Spleen (tissue), 11 donors: Measurements from ENCODE around the gene MAP2K1. TPM values are rescaled to one million over a fixed set of nuclear protein-coding genes. Genes with fewer than 3 reads are reported as not detected.

Experiments
- DNase-seq: peaks from one replicate; pipeline ENCODE4 v3.0.0-alpha.2; 2020
- H3K27ac ChIP-seq, 8 donors: fragments of 200-600 bp; sonication (generic) in 7 of 8; 1 replicate in 4 of 8; 2 replicates in 4 of 8; pipeline versions ENCODE4 v1.5.0 to v1.8.0; 2016 to 2021; ENCODE audit warnings: inconsistent platforms in 4 of 8, mild to moderate bottlenecking in 4 of 8, moderate library complexity in 1 of 8
- H3K27me3 ChIP-seq, 7 donors: fragments of 200-600 bp; sonication (generic) in 6 of 7; replicated peaks in 1 of 7; 1 replicate in 4 of 7; 2 replicates in 3 of 7; pipeline versions ENCODE4 v1.5.0 to v1.8.0; 2016 to 2021; ENCODE audit warnings: inconsistent platforms in 3 of 7, mild to moderate bottlenecking in 1 of 7
- H3K36me3 ChIP-seq, 6 donors: fragments of 200-600 bp; sonication (generic) in 5 of 6; 1 replicate in 4 of 6; 2 replicates in 2 of 6; pipeline versions ENCODE4 v1.5.0 to v1.8.0; 2016 to 2021; ENCODE audit warnings: inconsistent platforms in 2 of 6
- H3K4me1 ChIP-seq, 6 donors: fragments of 200-600 bp; sonication (generic) in 5 of 6; 1 replicate in 3 of 6; 2 replicates in 3 of 6; pipeline versions ENCODE4 v1.5.0 to v1.8.0; 2016 to 2021; ENCODE audit warnings: inconsistent platforms in 3 of 6
- H3K4me3 ChIP-seq, 8 donors: fragments of 200-600 bp; sonication (generic) in 7 of 8; 1 replicate in 4 of 8; 2 replicates in 4 of 8; pipeline versions ENCODE4 v1.5.0 to v1.8.0; 2016 to 2021; ENCODE audit warnings: inconsistent platforms in 4 of 8, mild to moderate bottlenecking in 4 of 8, moderate library complexity in 2 of 8
- H3K9me3 ChIP-seq, 8 donors: fragments of 200-600 bp; sonication (generic) in 7 of 8; 1 replicate in 4 of 8; 2 replicates in 4 of 8; pipeline versions ENCODE4 v1.5.0 to v1.8.0; 2016 to 2021; ENCODE audit warnings: inconsistent platforms in 4 of 8
- POLR2A ChIP-seq, 3 donors: fragments of 450-650 bp; IDR thresholded peaks; one replicate each; pipeline ENCODE4 v1.5.1; 2017; ENCODE audit warnings: antibody characterized with exemption in 3 of 3, mild to moderate bottlenecking in 1 of 3
- POLR2AphosphoS5 ChIP-seq, 3 donors: sonication (generic); formaldehyde crosslinking; IDR thresholded peaks; one replicate each; pipeline ENCODE4 v1.5.1; 2017; ENCODE audit warnings: antibody characterized with exemption in 3 of 3
- WGBS, 5 donors: extraction: QIAGEN DNeasy Blood & Tissue Kit in 3 of 5; methylation state at CpG; one replicate each; pipeline versions ENCODE4 v1.1.5 to v1.1.7; 2013 to 2018; 5-methylcytosine and 5-hydroxymethylcytosine counted together
- intact Hi-C: fragments of 100-400 bp; cut with DNase I; formaldehyde crosslinking; loops from one replicate; pipeline ENCODE4 v1.15.0; 2023; ENCODE audit warnings: low total_unique reads
- microRNA-seq, 3 donors: library from miRNA; unstranded; fragments of <30 nt; microRNA quantifications; one replicate each; pipeline versions ENCODE4 to v1.1.0, GENCODE V29; 2019 to 2020
- polyA plus RNA-seq, 3 donors: library from polyadenylated mRNA; stranded (reverse); fragments of 200-250 nt; gene quantifications; one replicate each; pipeline ENCODE4 v1.2.1, GENCODE V29; 2013
- small RNA-seq, 4 donors: library from RNA; depleted of rRNA; stranded (forward); fragments of <200 nt; gene quantifications; one replicate each; pipeline ENCODE3, GENCODE V24; 2016
- total RNA-seq, 7 donors: library from RNA; depleted of rRNA in 3 of 7; stranded (reverse); fragments of >200 nt in 3 of 7; fragmentation: NEBNext Ultra II Directional in 4 of 7; extraction: Animal tissue kit (Norgen Biotek cat#: 25700) in 4 of 7; gene quantifications; one replicate each; pipeline versions ENCODE4 v1.1.0 to v1.2.1, GENCODE V29; 2016 to 2021
- TF ChIP-seq, protein P1 (sequence below), 11 experiments: fragments of 200-600 bp in 7 of 11; fragments of 450-650 bp in 4 of 11; sonication (generic) in 4 of 11; IDR thresholded peaks in 8 of 11; conservative IDR thresholded peaks in 3 of 11; 1 replicate in 7 of 11; 2 replicates in 4 of 11; pipeline versions ENCODE4 v1.4.0 to v1.8.0; 2016 to 2021; ENCODE audit warnings: antibody characterized with exemption in 11 of 11, inconsistent platforms in 4 of 11, mild to moderate bottlenecking in 1 of 11
- donor health status: healthy with polysubstance abuse.
- donor health status: DM: no; HTN: no; CAD: no; lungs with moderate emphysema.
- donor health status: DM: no; HTN: no; CAD: no.
- donor health status: Bipolar disorder and iron deficiency.
- donor health status: healthy.
- donor health status: DM: no; HTN: no; CAD: no.
- donor health status: DM: yes; HTN: yes; CAD: no.

Gene MAP2K1
- total and polyA plus RNA-seq, 10 donors: 20.2 to 56.9 (median 40.7) TPM

DNA sequence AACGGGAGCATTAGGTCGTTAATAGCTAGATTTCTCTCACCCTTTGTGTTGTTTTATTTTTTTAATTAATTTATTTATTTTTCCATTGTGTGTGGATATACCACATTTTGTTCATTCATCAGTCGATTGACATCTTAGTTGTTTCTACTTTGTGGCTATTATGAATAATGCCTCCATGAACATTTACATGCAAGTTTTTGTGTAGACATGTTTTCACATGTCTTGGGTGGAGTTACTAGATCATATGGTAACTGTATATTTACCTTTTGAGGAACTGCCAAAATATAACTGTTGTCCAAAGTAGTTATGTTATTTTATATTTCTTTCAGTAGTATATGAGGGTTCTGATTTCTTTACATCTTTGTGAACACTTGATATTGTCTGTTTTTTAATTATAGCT is 137.2 kb downstream of the MAP2K1 start:
- no peaks in the 10 kb centered on the region for H3K4me1 ChIP-seq
- intact Hi-C loops: no loop called here
- WGBS, 5 donors: 92 to 97% (median 96%) methylated on average over 3 of the region's 3 CpGs
- no peak overlapping the region for H3K4me3 ChIP-seq
- no peak for TF ChIP-seq POLR2AphosphoS5 (IDR thresholded peaks at IDR 0.05)
- TF ChIP-seq POLR2A (IDR thresholded peaks at IDR 0.05): no peak
- TF ChIP-seq, protein P1, sequence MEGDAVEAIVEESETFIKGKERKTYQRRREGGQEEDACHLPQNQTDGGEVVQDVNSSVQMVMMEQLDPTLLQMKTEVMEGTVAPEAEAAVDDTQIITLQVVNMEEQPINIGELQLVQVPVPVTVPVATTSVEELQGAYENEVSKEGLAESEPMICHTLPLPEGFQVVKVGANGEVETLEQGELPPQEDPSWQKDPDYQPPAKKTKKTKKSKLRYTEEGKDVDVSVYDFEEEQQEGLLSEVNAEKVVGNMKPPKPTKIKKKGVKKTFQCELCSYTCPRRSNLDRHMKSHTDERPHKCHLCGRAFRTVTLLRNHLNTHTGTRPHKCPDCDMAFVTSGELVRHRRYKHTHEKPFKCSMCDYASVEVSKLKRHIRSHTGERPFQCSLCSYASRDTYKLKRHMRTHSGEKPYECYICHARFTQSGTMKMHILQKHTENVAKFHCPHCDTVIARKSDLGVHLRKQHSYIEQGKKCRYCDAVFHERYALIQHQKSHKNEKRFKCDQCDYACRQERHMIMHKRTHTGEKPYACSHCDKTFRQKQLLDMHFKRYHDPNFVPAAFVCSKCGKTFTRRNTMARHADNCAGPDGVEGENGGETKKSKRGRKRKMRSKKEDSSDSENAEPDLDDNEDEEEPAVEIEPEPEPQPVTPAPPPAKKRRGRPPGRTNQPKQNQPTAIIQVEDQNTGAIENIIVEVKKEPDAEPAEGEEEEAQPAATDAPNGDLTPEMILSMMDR (IDR thresholded peaks at IDR 0.05 in 8 of 11, conservative IDR thresholded peaks at IDR 0.05 in 3 of 11): no peak
- H3K36me3 ChIP-seq: peaks cover 0 to 100% (median 17%) of the 10 kb centered on the region in 6 donors
- no peaks in the 10 kb centered on the region for H3K9me3 ChIP-seq
- no peak for DNase-seq
- no peaks in the 10 kb centered on the region for H3K27me3 ChIP-seq
- no peak overlapping the region for H3K27ac ChIP-seq

DNA sequence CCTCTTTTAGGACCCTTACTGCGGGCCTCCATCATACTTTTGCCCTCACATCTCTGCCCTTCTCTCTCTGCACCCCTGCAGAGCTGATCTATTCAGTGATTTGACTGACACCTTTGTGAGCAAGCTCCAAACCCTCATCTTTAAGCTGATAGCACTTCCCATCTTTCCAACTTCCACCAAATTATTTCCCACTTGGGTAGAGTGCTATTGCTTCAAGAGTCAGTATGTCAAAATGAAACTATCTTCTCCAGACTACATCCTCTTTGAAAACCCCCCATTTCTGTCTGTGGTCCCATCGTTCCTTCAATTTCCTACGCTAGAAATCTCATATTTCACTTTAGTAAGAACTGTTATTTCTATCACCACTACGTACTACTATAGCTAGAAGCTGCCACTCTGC is 138.1 kb downstream of the MAP2K1 start:
- 71 to 91% (median 80%) methylated on average over 4 of the region's 4 CpGs for WGBS, 5 donors
- H3K36me3 ChIP-seq: peaks cover 0 to 100% (median 22%) of the 10 kb centered on the region in 6 donors
- intact Hi-C loops: no loop called here
- TF ChIP-seq POLR2A (IDR thresholded peaks at IDR 0.05) (no peak), POLR2AphosphoS5 (IDR thresholded peaks at IDR 0.05) (no peak)
- DNase-seq: no peak
- no peak overlapping the region for H3K4me3 ChIP-seq
- H3K4me1 ChIP-seq: no peaks in the 10 kb centered on the region
- no peaks in the 10 kb centered on the region for H3K9me3 ChIP-seq
- H3K27me3 ChIP-seq: no peaks in the 10 kb centered on the region
- no peak overlapping the region for H3K27ac ChIP-seq

DNA sequence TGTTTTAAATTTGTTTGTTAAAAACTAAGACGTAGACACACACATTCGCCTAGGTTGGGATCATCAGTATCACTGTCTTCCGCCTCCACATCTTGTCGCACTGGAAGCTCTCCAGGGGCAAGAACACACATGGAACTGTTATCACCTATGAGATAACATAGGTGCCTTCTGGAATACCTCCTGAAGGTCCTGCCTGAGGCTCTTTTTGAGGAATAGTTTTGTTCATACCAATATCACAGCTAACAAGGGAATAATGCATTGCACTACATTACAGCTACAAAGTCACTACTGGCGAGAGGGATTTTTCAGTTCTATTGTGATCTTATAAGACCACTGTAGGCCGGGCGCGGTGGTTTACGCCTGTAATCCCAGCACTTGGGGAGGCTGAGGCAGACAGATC is 148.3 kb downstream of the MAP2K1 start:
- Histone ChIP-seq H3K36me3 (peaks cover 0 to 100% (median 35%) of the 10 kb centered on the region in 6 donors), H3K4me1 (no peaks in the 10 kb centered on the region), H3K27ac (no peak overlapping the region), H3K27me3 (no peaks in the 10 kb centered on the region), H3K9me3 (no peaks in the 10 kb centered on the region), H3K4me3 (no peak overlapping the region)
- TF ChIP-seq, protein P1 (IDR thresholded peaks at IDR 0.05 in 8 of 11, conservative IDR thresholded peaks at IDR 0.05 in 3 of 11): no peak
- TF ChIP-seq POLR2A (IDR thresholded peaks at IDR 0.05) (no peak), POLR2AphosphoS5 (IDR thresholded peaks at IDR 0.05) (no peak)
- intact Hi-C loops: no loop called here
- DNase-seq: no peak
- WGBS, 5 donors: 87 to 100% (median 93%) methylated on average over 9 of the region's 9 CpGs

Small RNA genes lying within 50 kb of the gene (microRNA-seq; reads per million reads assigned to microRNA genes)
- gene MIR4512: 0 to 1.1 (median 0.36) reads per million in 3 donors

Small RNA genes lying within 50 kb of the gene (small RNA-seq; reads per million reads assigned to genes)
- 0 reads per million in 4 donors for gene ATP5MFP6
- 0 reads per million in 4 donors for gene MIR4512
- 0 reads per million in 4 donors for gene RF00019
- gene RF01159: 0 reads per million in 4 donors
- gene SCARNA14: 17.6 to 49.1 (median 21.6) reads per million in 4 donors
- gene SNORD16: 0 reads per million in 4 donors
- 0 reads per million in 4 donors for gene SNORD18A
- gene SNORD18B: 0 reads per million in 4 donors
- 0 reads per million in 4 donors for gene SNORD18C

Other genes starting within 250 kb of the MAP2K1 start
- under 1 TPM in 4 of 7 donors, not detected in 3; 0.14 to 0.61 (median 0.39) TPM for gene MEGF11, start 133.2 kb upstream of the MAP2K1 start, total RNA-seq
- gene MEGF11, start 133.2 kb upstream of the MAP2K1 start, polyA plus RNA-seq: under 1 TPM in 2 of 3 donors, not detected in 1; 0.02 to 0.03 TPM
- 10 to 100 TPM; 23.1 to 30.7 (median 28.1) TPM for gene DIS3L, start 93.3 kb upstream of the MAP2K1 start, total RNA-seq
- 10 to 100 TPM in 2 of 3 donors, 1 to 10 TPM in 1; 8.8 to 13.1 (median 10.7) TPM for gene DIS3L, start 93.3 kb upstream of the MAP2K1 start, polyA plus RNA-seq
- gene TIPIN, start 30.2 kb upstream of the MAP2K1 start, total RNA-seq: 1 to 10 TPM; 5.2 to 9.4 (median 7.7) TPM
- 1 to 10 TPM; 2.7 to 4.9 (median 4.8) TPM for gene TIPIN, start 30.2 kb upstream of the MAP2K1 start, polyA plus RNA-seq
- gene SNAPC5, start 110.8 kb downstream of the MAP2K1 start, total RNA-seq: 10 to 100 TPM; 20.0 to 37.2 (median 25.2) TPM
- 10 to 100 TPM; 30.6 to 46.8 (median 34.3) TPM for gene SNAPC5, start 110.8 kb downstream of the MAP2K1 start, polyA plus RNA-seq
- gene RPL4, start 117.9 kb downstream of the MAP2K1 start, total RNA-seq: 1,000 to 10,000 TPM; 1,508 to 3,988 (median 2,104) TPM
- gene RPL4, start 117.9 kb downstream of the MAP2K1 start, polyA plus RNA-seq: 1,000 to 10,000 TPM; 3,203 to 4,384 (median 4,018) TPM
- 10 to 100 TPM in 1 of 7 donors, 1 to 10 TPM in 6; 5.6 to 12.8 (median 9.0) TPM for gene ZWILCH, start 118.4 kb downstream of the MAP2K1 start, total RNA-seq
- 1 to 10 TPM; 3.6 to 5.0 (median 4.2) TPM for gene ZWILCH, start 118.4 kb downstream of the MAP2K1 start, polyA plus RNA-seq
- gene LCTL, start 179.1 kb downstream of the MAP2K1 start, total RNA-seq: not detected
- gene LCTL, start 179.1 kb downstream of the MAP2K1 start, polyA plus RNA-seq: not detected